HepG2 (cell line): Measurements from ENCODE around the gene GLIS1. TPM values are rescaled to one million over a fixed set of nuclear protein-coding genes. Genes with fewer than 3 reads are reported as not detected.

Experiments used
- ATAC-seq: fragments of 200-7000 bp; cut with Tn5 transposase; 3 replicates; pipeline ENCODE4 v1.9.1; 2020; ENCODE audit warnings: mild to moderate bottlenecking, moderate library complexity
- BruUV-seq: library from RNA; stranded (reverse); fragments of 400-500 nt; replicated peaks from 2 replicates; lab custom pipeline; 2021; lab: Mats Ljungman, UMichigan
- CTCF ChIA-PET: fragments of 300-600 bp; formaldehyde crosslinking; extraction: SDS; loops from one replicate; lab custom pipeline; 2021; ENCODE audit warnings: low total read pairs, inconsistent platforms, low intra/inter-chr PET ratio; lab: Yijun Ruan, JAX
- POLR2A ChIA-PET: fragments of 350-600 bp; sonication (Branson Sonifier 250); formaldehyde crosslinking; loops from one replicate; lab custom pipeline; 2020; ENCODE audit warnings: antibody characterized with exemption, inconsistent platforms; lab: Yijun Ruan, JAX
- DNase-seq: peaks from one replicate; pipeline ENCODE4 v3.0.0-alpha.2; 2015; ENCODE audit warnings: low spot score
- FAIRE-seq: peaks from 3 replicates; lab custom pipeline; 2011; peaks lifted over from hg19 to GRCh38; lab: Jason Lieb, UNC
- H2AFZ ChIP-seq: one replicate; pipeline ENCODE4 v1.6.1; 2011; ENCODE audit warnings: low read length, inconsistent platforms
- H3K27ac ChIP-seq: fragments of 300-600 bp; 3 replicates; pipeline ENCODE4 v1.8.0; 2011; ENCODE audit warnings: mixed run types, mild to moderate bottlenecking, mixed read lengths, low read length, inconsistent platforms; ENCODE audit not compliant: insufficient read depth; ENCODE audit errors: extremely low read length
- H3K27me3 ChIP-seq, 2 experiments: fragments of 200-600 bp in 1 of 2; 2 replicates in 1 of 2; 3 replicates in 1 of 2; pipeline versions ENCODE4 v1.6.0 to v1.8.0; 2011; ENCODE audit warnings: low read length in 2 of 2, mild to moderate bottlenecking in 2 of 2, moderate library complexity in 2 of 2, inconsistent platforms in 1 of 2; ENCODE audit not compliant: insufficient read depth in 2 of 2, control insufficient read depth in 1 of 2
- H3K36me3 ChIP-seq, 2 experiments: fragments of 200-600 bp in 1 of 2; replicated peaks in 1 of 2; 2 replicates in 1 of 2; 3 replicates in 1 of 2; pipeline versions ENCODE4 v1.5.1 to v1.8.0; 2011; ENCODE audit warnings: low read length in 2 of 2, inconsistent platforms in 1 of 2; ENCODE audit not compliant: insufficient read depth in 2 of 2, control insufficient read depth in 1 of 2
- H3K4me1 ChIP-seq: 2 replicates; pipeline ENCODE4 v1.5.1; 2012; ENCODE audit warnings: low read length, inconsistent platforms; ENCODE audit not compliant: insufficient read depth
- H3K4me2 ChIP-seq: 2 replicates; pipeline ENCODE4 v1.6.0; 2011; ENCODE audit warnings: low read depth, low read length, inconsistent platforms
- H3K4me3 ChIP-seq, 3 experiments: fragments of 200-600 bp in 1 of 3; sonication (generic), shearing (Covaris generic) in 1 of 3; replicated peaks in 1 of 3; 2 replicates each; pipeline ENCODE4 v1.5.1; 2011 to 2016; ENCODE audit warnings: low read length in 3 of 3, inconsistent platforms in 2 of 3, low read depth in 2 of 3, mild to moderate bottlenecking in 2 of 3, control low read depth in 1 of 3, mixed read lengths in 1 of 3; ENCODE audit not compliant: insufficient read depth in 1 of 3
- H3K79me2 ChIP-seq: one replicate; pipeline ENCODE4 v1.6.1; 2011; ENCODE audit warnings: low read length, inconsistent platforms; ENCODE audit not compliant: insufficient read depth
- H3K9ac ChIP-seq: 2 replicates; pipeline ENCODE4 v1.6.0; 2011; ENCODE audit warnings: mild to moderate bottlenecking, low read depth, low read length, inconsistent platforms; ENCODE audit not compliant: insufficient read depth
- H3K9me3 ChIP-seq: 2 replicates; pipeline ENCODE4 v1.5.1; 2012; ENCODE audit warnings: mild to moderate bottlenecking, low read length
- H4K20me1 ChIP-seq: 2 replicates; pipeline ENCODE4 v1.6.0; 2011; ENCODE audit warnings: inconsistent platforms, mild to moderate bottlenecking, low read length, moderate library complexity; ENCODE audit not compliant: insufficient read depth
- AFF4 ChIP-seq: sonication (generic); formaldehyde crosslinking; IDR thresholded peaks from 2 replicates; pipeline ENCODE4 v1.4.0; 2020; ENCODE audit warnings: missing genetic modification reagents
- EHMT2 ChIP-seq: fragments of 200-600 bp; sonication (generic); IDR thresholded peaks from 2 replicates; pipeline ENCODE4 v1.7.0; 2017; ENCODE audit warnings: antibody characterized with exemption, low read depth, low read length, borderline replicate concordance
- FOXO1 ChIP-seq: sonication (generic); formaldehyde crosslinking; IDR thresholded peaks from 2 replicates; pipeline ENCODE4 v1.4.0; 2020; ENCODE audit warnings: missing genetic modification reagents
- PAF1 ChIP-seq: IDR thresholded peaks from 2 replicates; pipeline ENCODE4 v1.6.1; 2016; ENCODE audit warnings: missing genetic modification reagents, missing compliant biosample characterization
- RARA ChIP-seq: IDR thresholded peaks from 2 replicates; pipeline ENCODE4 v1.6.1; 2016; ENCODE audit warnings: missing genetic modification reagents, missing compliant biosample characterization
- RBM22 ChIP-seq: fragments of 200-400 bp; formaldehyde crosslinking; optimal IDR thresholded peaks from 2 replicates; pipeline ENCODE3; 2017; ENCODE audit warnings: mild to moderate bottlenecking, low read length, moderate library complexity
- REXO4 ChIP-seq: sonication (generic); formaldehyde crosslinking; IDR thresholded peaks from 2 replicates; pipeline ENCODE4 v1.8.0; 2022; ENCODE audit warnings: missing genetic modification reagents, mild to moderate bottlenecking, borderline replicate concordance
- SOX5 ChIP-seq: IDR thresholded peaks from 2 replicates; pipeline ENCODE4 v1.6.1; 2016; ENCODE audit warnings: borderline replicate concordance
- TMF1 ChIP-seq: sonication (generic); formaldehyde crosslinking; IDR thresholded peaks from 2 replicates; pipeline ENCODE4 v1.8.1; 2022; ENCODE audit warnings: low read depth, missing genetic modification reagents
- ZFP62 ChIP-seq: sonication (generic); formaldehyde crosslinking; IDR thresholded peaks from 2 replicates; pipeline ENCODE4 v1.4.0; 2020; ENCODE audit warnings: missing genetic modification reagents
- ZNF180 ChIP-seq: sonication (generic); formaldehyde crosslinking; IDR thresholded peaks from 2 replicates; pipeline ENCODE4 v1.4.0; 2020; ENCODE audit warnings: low read depth, missing genetic modification reagents, borderline replicate concordance
- ZNF251 ChIP-seq: sonication (generic); formaldehyde crosslinking; IDR thresholded peaks from 2 replicates; pipeline ENCODE4 v1.9.0; 2021; ENCODE audit warnings: mild to moderate bottlenecking, missing genetic modification reagents
- ZNF350 ChIP-seq: sonication (generic); formaldehyde crosslinking; IDR thresholded peaks from 2 replicates; pipeline ENCODE4 v1.4.0; 2020; ENCODE audit warnings: mild to moderate bottlenecking, low read depth, missing genetic modification reagents, borderline replicate concordance
- ZNF674 ChIP-seq: sonication (generic); formaldehyde crosslinking; IDR thresholded peaks from 2 replicates; pipeline ENCODE4 v1.5.0; 2020; ENCODE audit warnings: low read depth, mild to moderate bottlenecking, missing genetic modification reagents
- ZNF75D ChIP-seq: sonication (generic); formaldehyde crosslinking; IDR thresholded peaks from 2 replicates; pipeline ENCODE4 v1.8.1; 2023; ENCODE audit warnings: missing genetic modification reagents, mild to moderate bottlenecking, borderline replicate concordance
- ZNF780A ChIP-seq: sonication (generic); formaldehyde crosslinking; IDR thresholded peaks from 2 replicates; pipeline ENCODE4 v1.8.0; 2022; ENCODE audit warnings: mild to moderate bottlenecking, missing genetic modification reagents, moderate library complexity
- WGBS: methylation state at CpG from one replicate; pipeline ENCODE4 v1.1.6; 2017; ENCODE audit warnings: low lambda C conversion rate; 5-methylcytosine and 5-hydroxymethylcytosine counted together
- in situ Hi-C: cut with HindIII; loops from 2 replicates; pipeline ENCODE4 v1.10.0; 2017; ENCODE audit warnings: low pct_unique_long_range_greater_than_20kb; ENCODE audit not compliant: extremely low pct_ligation_motif_present
- intact Hi-C: fragments of 100-400 bp; cut with micrococcal nuclease; formaldehyde crosslinking; loops from one replicate; pipeline ENCODE4 v1.10.0; 2022; ENCODE audit not compliant: unreplicated experiment
- polyA plus RNA-seq, 8 experiments: library from polyadenylated mRNA; depleted of rRNA in 3 of 8; stranded (reverse) in 7 of 8; unstranded in 1 of 8; fragments of >200 nt; fragmentation: Illumina TruSeq in 4 of 8; extraction: Trizol in 4 of 8; gene quantifications; 2 replicates each; pipeline versions ENCODE4 v1.2.1 to v1.2.3, GENCODE V29; 2011 to 2016; ENCODE audit warnings: low read depth in 4 of 8, missing spikeins in 1 of 8, mixed read lengths in 1 of 8; ENCODE audit not compliant: insufficient read depth in 1 of 8
- total RNA-seq, 5 experiments: library from RNA; depleted of rRNA; stranded (reverse); fragments of >200 nt; fragmentation: Illumina TruSeq; extraction: Trizol; gene quantifications; 2 replicates each; pipeline ENCODE4 v1.2.3, GENCODE V29; 2016; ENCODE audit warnings: low read depth in 1 of 5
- TF ChIP-seq, protein P1 (sequence below): sonication (generic); formaldehyde crosslinking; IDR thresholded peaks from 2 replicates; pipeline ENCODE4 v1.5.1; 2020; ENCODE audit warnings: missing genetic modification reagents, mild to moderate bottlenecking, borderline replicate concordance

GLIS1 gene
- total and polyA plus RNA-seq, 2 of the 13 experiments (the other 11 are each of a cell fraction or from before 2014, with no cell fraction given), result 0.03 TPM; not detected in 1

DNA sequence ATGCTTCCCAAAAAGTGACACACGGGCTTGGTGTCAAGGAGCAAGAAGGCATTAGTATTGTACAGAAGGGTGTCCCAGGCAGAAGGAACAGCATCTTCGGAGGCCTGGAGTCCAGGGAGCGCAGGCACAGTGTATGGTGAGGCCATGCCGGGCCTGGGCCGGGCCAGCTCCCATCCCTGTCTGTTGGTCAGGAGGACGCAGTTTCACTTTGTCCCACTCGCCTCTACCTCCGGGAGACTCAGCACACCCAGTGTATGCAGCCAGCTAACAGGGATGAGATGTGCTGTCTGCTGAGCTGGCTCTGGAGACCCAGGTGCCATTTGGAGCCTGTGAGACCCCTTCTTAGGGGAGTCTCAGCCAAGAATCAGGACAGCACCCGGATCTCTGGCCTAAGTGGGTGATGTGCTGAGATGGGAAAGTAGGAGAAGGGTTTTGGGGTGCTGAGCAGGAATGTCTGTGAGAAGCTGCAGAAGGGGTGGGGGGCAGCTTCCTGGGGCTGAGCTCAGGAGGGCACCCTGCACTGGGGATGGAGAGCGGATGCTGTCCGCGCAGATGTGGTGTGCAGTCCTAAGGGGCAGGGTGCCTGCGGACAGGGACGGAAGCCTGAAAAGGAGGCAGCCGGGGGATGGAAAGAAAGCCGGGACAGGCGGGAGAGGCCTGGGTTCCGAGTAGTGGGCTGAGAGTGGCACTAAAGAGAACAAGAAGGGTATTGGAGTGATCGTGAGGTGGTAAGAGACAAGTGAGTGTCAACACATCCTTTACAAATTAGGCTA, 254.1 kb downstream of the GLIS1 start:
- Histone ChIP-seq H2AFZ (no peak overlapping the region), H3K4me3 (no peak overlapping the region), H3K27me3 (peaks cover 1 to 65% of the 10 kb centered on the region in 2 experiments; a peak in 4 of 5 replicates), H3K4me2 (no peak overlapping the region), H3K79me2 (no peaks in the 10 kb centered on the region), H3K9me3 (no peaks in the 10 kb centered on the region), H3K27ac (no peak overlapping the region), H4K20me1 (no peaks in the 10 kb centered on the region), H3K4me1 (no peaks in the 10 kb centered on the region), H3K9ac (no peak overlapping the region), H3K36me3 (no peaks in the 10 kb centered on the region)
- no peak for TF ChIP-seq EHMT2
- no peak for TF ChIP-seq PAF1
- TF ChIP-seq ZNF180 (CRISPR knock-in tag), result no peak
- no peak for TF ChIP-seq AFF4 (CRISPR knock-in tag)
- no peak for TF ChIP-seq ZNF350 (CRISPR knock-in tag)
- no peak for TF ChIP-seq SOX5 (CRISPR knock-in tag)
- no peak for TF ChIP-seq ZFP62 (CRISPR knock-in tag)
- TF ChIP-seq FOXO1 (CRISPR knock-in tag), result no peak
- TF ChIP-seq RARA (CRISPR knock-in tag), result no peak
- no peak for TF ChIP-seq ZNF674 (CRISPR knock-in tag)
- TF ChIP-seq, protein P1, sequence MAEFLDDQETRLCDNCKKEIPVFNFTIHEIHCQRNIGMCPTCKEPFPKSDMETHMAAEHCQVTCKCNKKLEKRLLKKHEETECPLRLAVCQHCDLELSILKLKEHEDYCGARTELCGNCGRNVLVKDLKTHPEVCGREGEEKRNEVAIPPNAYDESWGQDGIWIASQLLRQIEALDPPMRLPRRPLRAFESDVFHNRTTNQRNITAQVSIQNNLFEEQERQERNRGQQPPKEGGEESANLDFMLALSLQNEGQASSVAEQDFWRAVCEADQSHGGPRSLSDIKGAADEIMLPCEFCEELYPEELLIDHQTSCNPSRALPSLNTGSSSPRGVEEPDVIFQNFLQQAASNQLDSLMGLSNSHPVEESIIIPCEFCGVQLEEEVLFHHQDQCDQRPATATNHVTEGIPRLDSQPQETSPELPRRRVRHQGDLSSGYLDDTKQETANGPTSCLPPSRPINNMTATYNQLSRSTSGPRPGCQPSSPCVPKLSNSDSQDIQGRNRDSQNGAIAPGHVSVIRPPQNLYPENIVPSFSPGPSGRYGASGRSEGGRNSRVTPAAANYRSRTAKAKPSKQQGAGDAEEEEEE (CRISPR knock-in tag), result no peak
- TF ChIP-seq ZNF251, result no peak
- TF ChIP-seq ZNF75D (CRISPR knock-in tag), result no peak
- no peak for TF ChIP-seq REXO4 (CRISPR knock-in tag)
- no peak for TF ChIP-seq ZNF780A
- no peak for TF ChIP-seq TMF1 (CRISPR knock-in tag)
- TF ChIP-seq RBM22, result no peak
- FAIRE-seq (no peak), DNase-seq (no peak), ATAC-seq (no peak; the same call in 2 of the 3 replicates)
- in situ Hi-C loops (loop anchor here (5.0 kb wide), 2 partner anchors 107 to 202 kb away; no protein-coding TSS in a partner anchor), intact Hi-C loops (loop anchor here (1.0 kb wide), 1 partner anchor 109 kb away; no protein-coding TSS in a partner anchor)
- no TSS peak for BruUV-seq
- WGBS, result 48% methylated on average over 11 of the region's 19 CpGs
- ChIA-PET POLR2A (no interaction called here), CTCF (interaction anchor here (1.3 to 1.7 kb wide), 3 partner anchors 109 to 269 kb away, joined by 11 to 15 read pairs (median 13); no protein-coding TSS in a partner anchor)
